Ovary (tissue), 9 donors: ENCODE measurements around the gene SRCAP. TPM values are rescaled to one million over a fixed set of nuclear protein-coding genes. Genes with fewer than 3 reads are reported as not detected.

ENCODE experiments used
- DNase-seq, 5 donors: peaks; one replicate each; pipeline ENCODE4 v3.0.0-alpha.2; 2019 to 2020
- H3K27ac ChIP-seq, 2 donors: fragments of 200-600 bp; one replicate each; pipeline versions ENCODE4 v1.5.1 to v1.8.0; 2019 to 2022
- H3K27me3 ChIP-seq: fragments of 200-600 bp; one replicate; pipeline ENCODE4 v1.8.0; 2022
- H3K36me3 ChIP-seq: fragments of 200-600 bp; sonication (generic); one replicate; pipeline ENCODE4 v1.5.1; 2019
- H3K4me1 ChIP-seq: one replicate; pipeline ENCODE4 v1.8.1; 2013; ENCODE audit warnings: mild to moderate bottlenecking, moderate library complexity; ENCODE audit not compliant: insufficient read depth
- H3K4me3 ChIP-seq: fragments of 200-600 bp; sonication (generic); one replicate; pipeline ENCODE4 v1.5.1; 2017
- H3K9me3 ChIP-seq, 2 donors: fragments of 200-600 bp in 1 of 2; sonication (generic) in 1 of 2; one replicate each; pipeline versions ENCODE4 v1.5.1 to v1.8.1; 2013 to 2019; ENCODE audit warnings: mild to moderate bottlenecking in 1 of 2, moderate library complexity in 1 of 2
- CTCF ChIP-seq, 3 donors: fragments of 450-650 bp in 2 of 3; fragments of 200-600 bp in 1 of 3; IDR thresholded peaks; one replicate each; pipeline versions ENCODE4 v1.5.1 to v1.8.0; 2016 to 2022; ENCODE audit warnings: antibody characterized with exemption in 3 of 3, mild to moderate bottlenecking in 1 of 3
- EP300 ChIP-seq: sonication (generic); formaldehyde crosslinking; IDR thresholded peaks from one replicate; pipeline ENCODE4 v1.6.1; 2017; ENCODE audit warnings: antibody characterized with exemption
- POLR2A ChIP-seq: fragments of 450-650 bp; IDR thresholded peaks from one replicate; pipeline ENCODE4 v1.6.1; 2017; ENCODE audit warnings: antibody characterized with exemption, mild to moderate bottlenecking, moderate library complexity
- WGBS, 3 donors: extraction: QIAGEN DNeasy Blood & Tissue Kit in 1 of 3; methylation state at CpG; one replicate each; pipeline versions ENCODE4 v1.1.5 to v1.1.7; 2013 to 2017; 5-methylcytosine and 5-hydroxymethylcytosine counted together
- intact Hi-C, 4 donors: fragments of 100-400 bp; cut with DNase I; formaldehyde crosslinking; loops; one replicate each; pipeline versions ENCODE4 v1.11.0 to v1.15.1; 2022 to 2023
- polyA plus RNA-seq, 2 donors: library from polyadenylated mRNA; stranded (reverse); fragments of 200-250 nt in 1 of 2; fragments of 350-450 nt in 1 of 2; fragmentation: Illumina TruSeq in 1 of 2; extraction: RNeasy Lipid Tissue Mini Kit (QIAGEN cat#74804) in 1 of 2; gene quantifications; one replicate each; pipeline ENCODE4 v1.2.3, GENCODE V29; 2013 to 2014
- total RNA-seq, 7 donors: library from RNA; depleted of rRNA in 2 of 7; stranded (reverse); fragments of >200 nt in 2 of 7; fragmentation: NEBNext Ultra II Directional in 3 of 7; extraction: Animal tissue kit (Norgen Biotek cat#: 25700) in 3 of 7; gene quantifications; one replicate each; pipeline versions ENCODE4 v1.1.0 to v1.2.4, GENCODE V29; 2016 to 2023
- donor health status: DM: no; HTN: no; CAD: no; lungs with moderate emphysema.
- donor health status: DM: no; HTN: no; CAD: no.
- donor health status: Bipolar disorder and iron deficiency.
- donor health status: DM: yes; HTN: yes; CAD: no.
- donor health status: DM: no; HTN: no; CAD: no.
- donor health status: DM: yes; HTN: yes; CAD: no.

The SRCAP gene
- total and polyA plus RNA-seq, 9 donors: 11.4 to 73.1 (median 46.1) TPM

- Histone ChIP-seq H3K9me3 (no peaks in the 10 kb centered on the region), H3K27me3 (no peaks in the 10 kb centered on the region), H3K4me1 (no peaks in the 10 kb centered on the region), H3K27ac (no peak overlapping the region), H3K4me3 (no peak overlapping the region), H3K36me3 (peaks cover 2% of the 10 kb centered on the region)
- WGBS, 3 donors: 86 to 93% (median 89%) methylated on average over 12 of the region's 12 CpGs
- TF ChIP-seq CTCF (IDR thresholded peaks at IDR 0.05) (no peak), EP300 (no peak), POLR2A (no peak)
- DNase-seq: no peak
- intact Hi-C loops: loop anchor here in 2 of 4 donors (10.0 kb wide), 2 partner anchors 61 to 589 kb away; partner anchors contain the start of gene ZNF629 (in 1 of the 2)
These were observed 24.9 kb downstream of the SRCAP start for GRCh38 chr16:30723725-30724355.

- TF ChIP-seq EP300: no peak
- TF ChIP-seq POLR2A: no peak
- no peak for TF ChIP-seq CTCF (IDR thresholded peaks at IDR 0.05)
- WGBS, 3 donors: 45 to 61% (median 50%) methylated on average over 23 of the region's 23 CpGs
- intact Hi-C loops: loop anchor here in 2 of 4 donors (10.0 kb wide), 2 partner anchors 60 to 590 kb away; partner anchors contain the start of gene ZNF629 (in 1 of the 2)
- DNase-seq: peak; percentile 48 to 83 (median 71)
- Histone ChIP-seq H3K4me3 (no peak overlapping the region), H3K9me3 (no peaks in the 10 kb centered on the region), H3K4me1 (no peaks in the 10 kb centered on the region), H3K27me3 (no peaks in the 10 kb centered on the region), H3K27ac (no peak overlapping the region), H3K36me3 (peaks cover 2% of the 10 kb centered on the region)
These were observed 25.9 kb downstream of the SRCAP start for GRCh38 chr16:30724641-30725417.

- Histone ChIP-seq H3K27ac (no peak overlapping the region), H3K4me1 (no peaks in the 10 kb centered on the region), H3K27me3 (no peaks in the 10 kb centered on the region), H3K36me3 (peaks cover 2% of the 10 kb centered on the region), H3K9me3 (no peaks in the 10 kb centered on the region), H3K4me3 (no peak overlapping the region)
- DNase-seq: no peak
- no peak for TF ChIP-seq POLR2A
- no peak for TF ChIP-seq CTCF (IDR thresholded peaks at IDR 0.05)
- TF ChIP-seq EP300: no peak
- WGBS, 3 donors: 88 to 89% (median 88%) methylated on average over 3 of the region's 3 CpGs
- intact Hi-C loops: loop anchor here in 2 of 4 donors (10.0 kb wide), 2 partner anchors 59 to 591 kb away; partner anchors contain the start of gene ZNF629 (in 1 of the 2)
These were observed 26.4 kb downstream of the SRCAP start for GRCh38 chr16:30725418-30725792.

- whole genome bisulfite sequencing, 3 donors: 88 to 93% (median 91%) methylated on average over 6 of the region's 6 CpGs
- Histone ChIP-seq H3K27me3 (no peaks in the 10 kb centered on the region), H3K36me3 (no peaks in the 10 kb centered on the region), H3K4me1 (no peaks in the 10 kb centered on the region), H3K9me3 (no peaks in the 10 kb centered on the region), H3K4me3 (no peak overlapping the region), H3K27ac (no peak overlapping the region)
- intact Hi-C loops: loop anchor here in 2 of 4 donors (10.0 kb wide), 2 partner anchors 56 to 594 kb away; partner anchors contain the start of gene ZNF629 (in 1 of the 2)
- no peak for DNase-seq
- no peak for TF ChIP-seq CTCF (IDR thresholded peaks at IDR 0.05)
- no peak for TF ChIP-seq EP300
- no peak for TF ChIP-seq POLR2A
These were observed 29.4 kb downstream of the SRCAP start for GRCh38 chr16:30728321-30728720.
